GM18951 (cell line): ENCODE data around the gene CALY.

Source experiments
- POLR2A ChIP-seq: IDR thresholded peaks from 4 replicates; pipeline ENCODE4 v1.6.1; 2011; ENCODE audit warnings: mild to moderate bottlenecking; ENCODE audit not compliant: insufficient read length, insufficient read depth; ENCODE audit errors: extremely low read depth
- in situ Hi-C: fragments of 300-500 bp; cut with MboI; formaldehyde crosslinking; loops from one replicate; pipeline ENCODE4 v1.12.0; 2022; ENCODE audit warnings: low sequenced_read_pairs, mixed read lengths, inconsistent platforms; ENCODE audit not compliant: unreplicated experiment

CALY gene

DNA sequence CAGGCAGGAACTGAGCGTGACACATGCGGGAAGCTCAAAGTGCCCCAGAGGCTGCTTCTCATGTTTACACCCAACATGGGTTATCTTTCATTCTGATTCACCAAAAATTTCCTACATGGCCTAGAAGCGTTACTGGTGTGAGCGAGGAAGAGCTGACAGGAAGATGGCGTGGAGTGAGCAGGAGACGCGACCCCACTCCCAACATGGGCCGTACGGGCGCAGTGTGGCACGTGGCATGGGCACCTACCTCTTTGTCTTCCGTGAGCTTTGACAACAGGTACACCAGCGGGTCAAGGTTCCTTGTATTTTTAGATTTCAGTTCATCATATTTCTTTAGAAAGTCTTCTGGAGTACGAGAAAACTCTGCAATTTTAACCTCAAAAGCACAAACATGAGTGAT lies 37.0 kb downstream of the CALY start:
- TF ChIP-seq POLR2A = no peak
- in situ Hi-C loops = no loop called here

DNA sequence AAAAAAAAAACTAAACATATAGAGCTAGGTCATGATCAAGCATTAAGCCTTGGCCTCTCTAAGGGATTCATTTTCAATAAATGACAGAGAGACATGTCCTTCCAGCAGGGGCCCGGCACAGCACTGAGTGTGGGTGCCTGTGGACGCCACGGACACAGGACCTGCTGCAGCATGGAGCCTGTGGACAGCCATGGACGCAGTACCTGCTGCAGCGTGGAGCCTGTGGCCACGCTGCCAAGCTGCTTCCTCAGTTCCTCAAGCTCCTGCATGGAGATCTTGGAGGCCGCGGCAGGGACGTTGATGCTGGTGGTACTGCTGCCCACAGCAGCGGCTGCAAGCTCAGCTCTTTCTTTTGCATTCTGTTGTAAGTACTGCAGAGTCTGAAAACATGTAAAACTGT lies 37.5 kb downstream of the CALY start:
- in situ Hi-C loops = no loop called here
- no peak for TF ChIP-seq POLR2A

DNA sequence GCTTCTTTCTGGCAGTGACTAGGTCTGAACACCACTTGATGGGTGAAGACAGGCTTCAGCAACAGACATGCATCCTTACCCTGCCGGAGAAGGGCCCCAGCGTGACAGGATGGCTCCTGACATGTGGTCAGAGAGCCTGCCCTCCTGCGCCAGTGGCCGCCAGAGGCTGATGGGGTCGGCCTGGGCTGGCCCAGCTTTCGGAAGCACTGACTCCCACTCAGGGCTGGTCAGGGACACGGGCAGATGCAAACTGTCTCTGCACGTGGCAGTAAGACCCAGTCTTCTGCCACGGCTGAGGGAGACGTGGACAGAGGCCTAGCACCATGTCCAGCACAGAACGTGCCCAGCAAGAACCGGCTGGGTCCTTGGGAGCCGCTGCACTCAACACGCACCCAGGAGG lies 38.2 kb downstream of the CALY start:
- in situ Hi-C loops = no loop called here
- no peak for TF ChIP-seq POLR2A

DNA sequence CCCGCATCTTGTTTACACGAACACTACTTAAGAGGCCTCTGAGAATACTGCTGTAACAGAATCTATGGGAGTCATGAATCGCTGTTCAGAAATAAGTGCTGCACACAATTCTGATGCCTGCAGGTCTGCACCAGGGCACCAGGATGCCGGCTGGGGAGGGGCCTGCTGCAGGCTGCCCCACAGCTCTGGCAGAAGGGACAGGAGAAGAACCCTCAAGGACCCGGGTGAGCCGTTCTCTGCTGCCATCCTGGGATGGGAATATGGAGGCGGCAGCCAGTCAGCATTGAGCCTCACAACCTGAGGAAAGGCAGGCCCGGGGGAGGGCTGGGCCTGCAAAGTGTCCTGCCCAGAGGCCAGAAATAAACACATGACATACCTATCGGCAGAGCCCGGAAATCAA lies 39.2 kb downstream of the CALY start:
- TF ChIP-seq POLR2A = no peak
- in situ Hi-C loops = no loop called here

DNA sequence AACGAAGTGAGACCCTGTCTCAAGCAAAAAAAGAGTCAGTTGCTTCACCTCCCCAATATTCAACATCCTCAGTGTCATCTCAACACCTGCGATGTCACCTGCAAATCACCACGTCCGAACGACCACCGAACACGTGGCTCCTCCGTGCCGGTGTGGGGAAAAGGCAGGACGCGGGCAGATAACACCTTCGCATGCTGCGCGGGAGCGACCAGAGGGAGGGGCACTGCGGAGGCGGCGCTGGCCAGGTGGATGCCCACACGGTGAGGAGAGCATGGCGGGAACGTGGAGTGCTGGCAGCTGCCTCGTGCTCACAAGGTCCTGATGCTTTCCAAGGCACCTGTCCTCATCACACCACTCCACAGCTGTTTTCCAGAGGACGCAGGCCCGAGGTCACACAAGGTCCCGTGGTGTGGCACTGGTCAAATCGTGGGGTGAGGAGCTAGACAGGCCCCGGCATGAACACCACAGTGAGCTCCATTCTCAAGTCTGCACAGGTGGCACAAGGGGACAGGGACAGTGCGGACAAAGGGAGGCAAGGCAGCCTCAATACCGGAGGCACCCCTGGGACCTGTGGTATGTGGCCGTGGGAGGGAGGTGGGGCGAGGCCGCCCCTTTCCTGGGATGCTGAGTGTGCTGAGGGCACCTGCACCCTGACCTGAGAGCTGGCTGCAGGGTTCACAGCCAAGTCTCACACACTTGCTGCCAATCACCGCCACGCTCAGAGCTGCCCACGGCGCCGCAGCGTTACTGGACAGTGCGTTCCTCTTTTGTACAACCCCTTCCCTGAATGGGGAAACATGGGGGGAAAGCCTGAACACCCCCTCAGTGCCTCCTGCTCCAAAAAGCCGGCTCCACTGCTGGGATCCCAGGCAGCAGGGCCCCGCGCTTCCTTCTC lies 41.0 kb downstream of the CALY start:
- in situ Hi-C loops = no loop called here
- TF ChIP-seq POLR2A = no peak

DNA sequence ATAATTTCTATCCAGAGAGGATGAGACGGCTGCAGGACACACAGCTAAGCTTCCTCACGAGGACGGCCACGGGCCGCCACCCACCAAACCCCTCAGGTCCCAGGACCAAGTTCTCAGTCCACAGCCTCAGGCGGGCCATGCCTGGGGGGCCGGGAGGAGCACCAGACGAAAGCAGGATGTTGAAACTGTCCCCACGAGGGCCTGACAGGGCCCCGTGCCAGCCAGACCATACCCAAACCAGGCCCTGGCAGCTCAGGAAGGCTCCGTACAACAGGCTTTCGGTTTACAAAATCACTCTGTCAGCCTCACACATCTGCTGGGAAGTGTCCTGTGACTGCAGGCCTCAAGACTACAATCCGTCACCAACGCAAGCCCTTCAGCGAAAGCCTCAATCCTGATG lies 42.5 kb downstream of the CALY start:
- no peak for TF ChIP-seq POLR2A
- in situ Hi-C loops = no loop called here

DNA sequence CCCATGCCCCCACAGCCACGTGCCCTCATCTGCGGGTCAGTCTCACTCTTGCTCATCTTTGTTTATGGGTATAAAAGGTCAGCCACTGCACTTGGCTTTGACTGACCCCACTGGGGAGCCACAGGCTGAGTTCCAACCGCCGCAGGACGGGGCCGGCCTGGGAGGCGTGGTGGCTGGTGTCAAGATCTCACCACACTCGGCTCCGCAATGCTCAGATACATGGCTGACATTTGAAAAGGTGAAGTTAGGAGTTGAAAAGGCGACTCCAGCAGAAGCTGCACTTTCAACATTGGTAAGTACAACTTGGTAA lies 42.9 kb downstream of the CALY start:
- TF ChIP-seq POLR2A = no peak

DNA sequence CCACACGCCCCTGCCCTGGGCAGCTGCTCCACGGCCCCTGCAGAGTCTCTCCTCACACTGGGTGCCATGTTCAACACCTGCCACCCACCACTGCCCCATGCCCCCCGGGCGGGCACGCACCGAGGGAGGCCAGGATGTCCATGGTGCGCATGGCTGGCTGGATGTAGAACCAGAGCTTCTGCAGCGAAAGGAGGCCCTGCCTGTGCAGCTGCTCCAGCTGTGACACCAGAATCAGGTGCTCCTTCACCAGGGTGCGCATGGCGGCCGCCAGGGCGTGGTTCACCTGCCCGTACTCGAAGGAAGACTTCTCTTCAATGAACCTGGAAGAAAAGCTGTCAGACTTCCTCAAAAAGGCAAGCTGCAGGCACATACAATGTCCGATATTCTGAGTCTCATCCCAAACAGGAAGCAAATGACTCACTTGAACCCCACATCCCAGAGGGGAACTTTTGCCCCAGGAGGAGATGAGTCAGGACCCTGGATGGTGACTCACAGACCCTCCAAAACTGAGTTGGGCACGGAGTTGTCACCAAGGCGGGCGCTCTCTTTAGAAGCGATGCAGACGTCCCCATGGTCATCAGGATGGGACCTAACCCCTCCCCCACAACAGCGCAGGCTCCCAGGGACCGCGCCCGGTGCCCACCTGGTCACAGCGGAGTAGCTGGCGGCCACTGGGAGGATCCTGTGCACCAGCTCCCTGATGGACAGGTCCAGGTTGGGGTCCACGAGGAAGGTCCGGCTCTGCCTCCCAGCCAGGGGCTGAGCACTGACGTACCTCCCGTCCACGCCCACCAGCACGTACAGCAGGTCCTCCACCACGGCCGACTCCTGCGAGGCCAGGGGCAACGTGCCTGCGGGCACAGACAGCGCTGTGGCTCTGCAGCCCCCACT lies 43.5 kb downstream of the CALY start:
- TF ChIP-seq POLR2A = no peak
- in situ Hi-C loops = no loop called here

More for the DNA sequence above, 42.9 kb downstream of the CALY start:
- in situ Hi-C loops = no loop called here

DNA sequence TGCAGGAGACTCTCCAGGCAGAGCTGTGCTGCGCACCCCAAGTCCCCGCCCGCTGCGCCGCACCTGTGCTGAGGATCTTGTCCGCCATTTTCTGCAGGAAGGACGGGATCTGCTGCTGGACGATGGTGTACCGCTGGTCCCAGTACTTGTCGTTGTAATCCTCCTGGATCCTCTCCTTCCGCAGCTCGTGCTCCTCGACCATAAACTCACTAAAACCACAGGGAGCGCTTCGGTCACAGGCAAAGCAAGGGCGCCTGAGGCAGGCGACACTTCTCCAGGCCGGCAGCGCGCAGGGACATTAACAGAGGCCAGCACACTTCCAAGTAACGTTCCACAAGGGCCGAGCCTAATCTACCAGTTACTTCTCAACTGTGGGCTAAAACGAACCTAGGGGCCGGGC lies 46.9 kb downstream of the CALY start:
- in situ Hi-C loops = no loop called here

DNA sequence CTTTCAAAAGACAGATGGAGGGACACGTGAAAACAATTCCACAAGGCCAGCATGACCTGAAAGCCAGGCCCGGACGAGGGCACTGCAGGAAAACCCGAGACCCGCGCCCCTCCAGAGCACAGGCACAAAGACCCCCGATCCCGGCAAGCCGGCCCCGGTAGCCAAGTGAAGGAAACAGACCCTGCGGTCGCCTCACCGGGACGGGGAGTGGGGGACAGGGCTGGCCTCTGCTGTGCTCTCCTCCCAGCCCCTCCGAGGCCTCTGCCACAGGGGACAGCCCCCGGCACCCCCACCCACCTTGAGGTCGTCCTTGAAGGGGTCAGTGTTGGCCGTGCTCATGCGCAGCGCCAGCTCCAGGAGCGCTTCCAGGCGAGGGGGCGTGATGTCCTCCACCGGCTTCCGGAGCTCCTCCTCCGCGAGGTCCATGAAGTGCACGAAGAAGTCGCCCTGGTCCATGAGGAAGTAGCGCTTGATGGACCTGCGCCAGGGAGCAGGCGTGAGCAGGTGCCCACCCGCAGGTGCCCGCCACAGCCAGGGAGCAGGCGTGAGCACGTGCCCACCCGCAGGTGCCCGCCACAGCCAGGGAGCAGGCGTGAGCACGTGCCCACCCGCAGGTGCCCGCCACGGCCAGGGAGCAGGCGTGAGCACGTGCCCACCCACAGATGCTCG lies 48.7 kb downstream of the CALY start:
- TF ChIP-seq POLR2A = no peak
- in situ Hi-C loops = no loop called here

More for the DNA sequence above, 46.9 kb downstream of the CALY start:
- no peak for TF ChIP-seq POLR2A

DNA sequence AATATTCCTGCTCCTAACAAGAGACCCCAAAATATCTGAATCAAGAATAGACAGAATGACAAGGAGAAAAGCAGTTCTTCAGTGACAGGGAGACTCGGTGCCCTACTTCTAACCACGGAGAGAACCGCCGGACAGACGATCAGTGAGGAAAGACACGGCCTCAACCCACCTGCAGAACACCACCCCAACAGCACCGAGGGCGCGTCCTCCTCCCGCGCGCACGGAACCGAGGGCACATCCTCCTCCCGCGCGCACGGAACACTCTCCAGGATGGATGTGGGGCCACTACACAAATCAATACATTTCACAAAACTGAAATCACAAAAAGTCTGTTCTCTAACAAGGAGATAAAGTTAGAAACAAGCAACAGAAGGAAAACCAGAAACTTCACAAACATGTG lies 50.3 kb downstream of the CALY start:
- in situ Hi-C loops = no loop called here
- no peak for TF ChIP-seq POLR2A

DNA sequence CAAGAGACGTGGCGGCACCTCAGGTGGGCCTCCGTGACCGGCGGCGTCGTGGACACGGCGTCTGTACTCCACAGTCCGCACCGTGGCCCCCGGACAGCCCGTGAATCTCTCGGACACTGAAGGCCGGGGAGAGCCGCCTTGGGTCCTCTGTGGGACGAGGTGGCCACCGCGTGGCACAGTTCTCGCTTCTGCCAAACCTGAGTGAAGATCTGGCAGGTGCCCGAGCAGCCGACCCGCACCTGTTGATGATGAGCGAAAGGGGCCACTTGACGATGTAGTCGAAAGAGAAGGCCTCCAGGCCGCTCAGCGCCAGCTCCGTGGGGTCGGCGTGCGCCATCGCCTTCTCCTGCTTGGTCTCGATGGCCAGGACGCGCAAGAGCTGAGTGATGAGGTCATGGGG lies 51.5 kb downstream of the CALY start:
- no peak for TF ChIP-seq POLR2A
- in situ Hi-C loops = no loop called here

DNA sequence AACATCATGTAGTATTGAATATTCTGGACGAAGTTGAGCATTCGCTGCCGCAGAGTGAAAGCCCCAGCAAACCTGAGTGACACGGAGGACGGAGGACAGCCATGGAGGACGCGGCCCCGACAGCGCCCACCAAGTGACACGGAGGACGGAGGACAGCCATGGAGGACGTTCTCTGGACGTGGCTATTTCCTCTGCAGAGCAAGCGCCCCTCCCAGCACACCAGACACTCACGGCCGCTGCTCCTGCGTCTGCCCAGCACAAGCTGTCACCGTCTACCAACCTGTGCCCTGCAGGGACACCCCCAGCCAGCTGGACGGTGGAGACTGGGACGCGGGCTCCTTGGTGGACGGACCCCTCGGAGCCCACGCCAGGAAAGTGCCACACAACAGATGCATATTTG lies 52.8 kb downstream of the CALY start:
- TF ChIP-seq POLR2A = no peak

More for the DNA sequence above, 52.8 kb downstream of the CALY start:
- in situ Hi-C loops = no loop called here
